Mesendoderm (in vitro differentiated cells): ENCODE results near the gene ATF7IP2.
"Not testable (repeated sequence)": the region's sequence is repeated elsewhere in the genome, so short reads cannot be mapped to it uniquely, and the experiment has no call there.

Experiments
- DNase-seq: peaks from one replicate; pipeline ENCODE4 v3.0.0; 2013
- H2AK5ac ChIP-seq: 2 replicates; pipeline ENCODE4 v1.6.1; 2013; ENCODE audit warnings: low read length, inconsistent platforms
- H2BK120ac ChIP-seq: 2 replicates; pipeline ENCODE4 v1.6.1; 2013; ENCODE audit warnings: low read depth, mild to moderate bottlenecking, low read length, moderate library complexity, mixed read lengths
- H2BK15ac ChIP-seq: replicated peaks from 2 replicates; pipeline ENCODE4 v1.6.1; 2013; ENCODE audit warnings: low read depth, mild to moderate bottlenecking, moderate library complexity
- H2BK5ac ChIP-seq: 2 replicates; pipeline ENCODE4 v1.6.1; 2013; ENCODE audit warnings: low read length, inconsistent platforms
- H3K18ac ChIP-seq: 2 replicates; pipeline ENCODE4 v1.6.1; 2013; ENCODE audit warnings: mild to moderate bottlenecking, low read length, mixed read lengths
- H3K23ac ChIP-seq: one replicate; pipeline ENCODE4 v1.6.1; 2013; ENCODE audit warnings: low read length
- H3K27ac ChIP-seq: 2 replicates; pipeline ENCODE4 v1.5.1; 2013; ENCODE audit warnings: low read depth, mild to moderate bottlenecking, inconsistent platforms, low read length, moderate library complexity
- H3K27me3 ChIP-seq: 2 replicates; pipeline ENCODE4 v1.6.1; 2013; ENCODE audit warnings: low read length, control low read depth, mild to moderate bottlenecking, inconsistent platforms; ENCODE audit not compliant: insufficient read depth, poor library complexity
- H3K36me3 ChIP-seq: 2 replicates; pipeline ENCODE4 v1.6.1; 2013; ENCODE audit warnings: low read length, inconsistent platforms; ENCODE audit not compliant: control insufficient read depth, insufficient read depth
- H3K4ac ChIP-seq: one replicate; pipeline ENCODE4 v1.6.1; 2013; ENCODE audit warnings: low read depth, mild to moderate bottlenecking, low read length, moderate library complexity
- H3K4me1 ChIP-seq: 2 replicates; pipeline ENCODE4 v1.6.1; 2013; ENCODE audit warnings: low read depth, low read length, inconsistent platforms; ENCODE audit not compliant: control insufficient read depth
- H3K4me2 ChIP-seq: 2 replicates; pipeline ENCODE4 v1.6.1; 2013; ENCODE audit warnings: low read length
- H3K4me3 ChIP-seq: 2 replicates; pipeline ENCODE4 v1.5.1; 2013; ENCODE audit warnings: mild to moderate bottlenecking, low read length
- H3K56ac ChIP-seq: one replicate; pipeline ENCODE4 v1.6.1; 2013; ENCODE audit warnings: low read length
- H3K79me1 ChIP-seq: 2 replicates; pipeline ENCODE4 v1.6.1; 2013; ENCODE audit warnings: low read length, inconsistent platforms
- H3K79me2 ChIP-seq: 2 replicates; pipeline ENCODE4 v1.6.1; 2013; ENCODE audit warnings: mild to moderate bottlenecking, low read length; ENCODE audit not compliant: control insufficient read depth, insufficient read depth
- H3K9ac ChIP-seq: 2 replicates; pipeline ENCODE4 v1.6.1; 2013; ENCODE audit warnings: low read length, inconsistent platforms
- H4K5ac ChIP-seq: one replicate; pipeline ENCODE4 v1.6.1; 2013; ENCODE audit warnings: low read length
- H4K8ac ChIP-seq: one replicate; pipeline ENCODE4 v1.6.1; 2013; ENCODE audit warnings: low read depth, mild to moderate bottlenecking, control low read depth, low read length, moderate library complexity
- WGBS: extraction: QIAGEN DNeasy Blood & Tissue Kit; methylation state at CpG from one replicate; pipeline ENCODE4 v1.1.7; 2013; ENCODE audit warnings: low lambda C conversion rate, missing lambda C conversion rate; ENCODE audit not compliant: insufficient coverage; ENCODE audit errors: extremely low coverage; 5-methylcytosine and 5-hydroxymethylcytosine counted together

The ATF7IP2 gene

DNA sequence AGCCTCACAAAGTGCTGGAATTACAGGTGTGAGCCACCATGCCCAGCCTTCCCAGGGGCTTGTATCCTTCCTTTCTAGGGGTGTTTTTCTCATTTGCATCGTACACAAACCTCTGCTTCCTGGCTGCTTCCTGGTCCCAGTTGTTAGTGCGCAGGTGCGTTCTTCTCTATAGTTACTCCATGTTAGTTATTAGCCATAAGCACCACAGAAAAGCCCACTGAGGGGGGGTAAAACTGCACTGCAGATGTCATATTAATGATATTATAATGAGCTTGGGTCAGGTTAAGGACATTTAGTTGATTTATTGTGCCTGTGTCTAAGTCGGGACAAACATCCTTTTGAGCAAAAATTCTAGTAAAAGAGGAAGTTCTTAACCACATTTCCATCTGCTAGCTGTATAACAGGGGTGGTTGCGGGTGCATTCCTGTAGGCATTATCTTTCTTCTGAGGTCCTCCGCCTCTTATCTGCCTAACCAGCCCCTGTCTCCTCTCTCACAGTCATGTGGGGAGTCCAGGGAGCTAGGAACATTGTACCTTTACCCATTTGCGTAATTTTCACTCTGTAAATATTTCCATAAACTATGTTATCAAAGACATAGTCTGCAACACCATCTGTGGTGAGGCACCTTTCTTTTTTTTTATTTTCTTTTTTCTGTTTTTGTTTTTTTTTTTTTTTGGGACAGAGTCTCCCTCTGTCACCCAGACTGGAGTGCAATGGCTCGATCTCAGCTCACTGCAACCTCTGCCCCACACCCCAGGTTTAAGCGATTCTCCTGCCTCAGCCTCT, 23.6 kb upstream of the ATF7IP2 start:
- H3K36me3 ChIP-seq = no peaks in the 10 kb centered on the region
- no peaks in the 10 kb centered on the region for H3K27me3 ChIP-seq
- no peak overlapping the region for H4K5ac ChIP-seq
- no peaks in the 10 kb centered on the region for H3K79me2 ChIP-seq
- no CpG with 5 or more reads among the region's 9 CpGs for WGBS
- no peak overlapping the region for H3K23ac ChIP-seq
- H3K56ac ChIP-seq = no peak overlapping the region
- no peak for DNase-seq
- H3K79me1 ChIP-seq = no peaks in the 10 kb centered on the region
- H2BK15ac ChIP-seq = no peak overlapping the region
- no peaks in the 10 kb centered on the region for H3K4me1 ChIP-seq
- no peak overlapping the region for H3K4me2 ChIP-seq
- H3K4ac ChIP-seq = no peak overlapping the region
- no peak overlapping the region for H3K9ac ChIP-seq
- H3K18ac ChIP-seq = no peak overlapping the region
- H4K8ac ChIP-seq = no peak overlapping the region
- no peak overlapping the region for H2BK5ac ChIP-seq
- no peak overlapping the region for H2BK120ac ChIP-seq
- no peak overlapping the region for H3K4me3 ChIP-seq
- H2AK5ac ChIP-seq = no peak overlapping the region
- H3K27ac ChIP-seq = no peak overlapping the region

DNA sequence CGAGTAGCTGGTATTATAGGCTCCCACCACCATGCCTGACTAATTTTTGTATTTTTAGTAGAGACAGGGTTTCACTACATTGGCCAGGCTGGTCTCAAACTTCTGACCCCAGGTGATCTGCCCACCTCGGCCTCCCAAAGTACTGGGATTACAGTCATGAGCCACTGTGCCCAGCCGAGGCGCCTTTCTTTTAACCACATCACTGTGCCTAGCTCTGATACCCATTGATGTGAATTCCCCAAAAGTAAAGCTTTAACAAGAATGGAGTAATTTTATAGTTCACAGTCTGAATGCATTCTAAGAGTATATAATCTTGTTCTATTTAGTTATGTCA, 23.0 kb upstream of the ATF7IP2 start:
- not testable (repeated sequence) for H2AK5ac ChIP-seq, H3K27ac ChIP-seq, H3K4me1 ChIP-seq, H3K18ac ChIP-seq, H3K79me2 ChIP-seq, H3K27me3 ChIP-seq, H3K4me2 ChIP-seq, H3K4me3 ChIP-seq, H3K23ac ChIP-seq, H4K5ac ChIP-seq, DNase-seq, H3K4ac ChIP-seq, H4K8ac ChIP-seq, H2BK15ac ChIP-seq, H3K79me1 ChIP-seq, H3K36me3 ChIP-seq, H2BK5ac ChIP-seq, H2BK120ac ChIP-seq, H3K56ac ChIP-seq, H3K9ac ChIP-seq
- no CpG with 5 or more reads among the region's 4 CpGs for WGBS

- not testable (repeated sequence) for H3K79me2 ChIP-seq, H3K27ac ChIP-seq, H2BK120ac ChIP-seq, H2AK5ac ChIP-seq, H2BK5ac ChIP-seq, H2BK15ac ChIP-seq, H3K9ac ChIP-seq, H4K8ac ChIP-seq, H3K4ac ChIP-seq, H3K4me3 ChIP-seq, H3K4me2 ChIP-seq, H3K56ac ChIP-seq, DNase-seq, H3K4me1 ChIP-seq, H3K79me1 ChIP-seq, H3K18ac ChIP-seq, H3K27me3 ChIP-seq, H3K23ac ChIP-seq, H4K5ac ChIP-seq, H3K36me3 ChIP-seq
- WGBS = no CpG with 5 or more reads among the region's 8 CpGs
Measured at GRCh38 chr16:10366619-10367018, 19.2 kb upstream of the ATF7IP2 start.

- Histone ChIP-seq H3K27ac (no peak overlapping the region), H3K9ac (no peak overlapping the region), H3K23ac (no peak overlapping the region), H4K8ac (no peak overlapping the region), H3K79me1 (no peaks in the 10 kb centered on the region), H3K4ac (no peak overlapping the region), H3K4me2 (no peak overlapping the region), H4K5ac (no peak overlapping the region), H3K56ac (no peak overlapping the region), H3K4me3 (no peak overlapping the region), H2BK5ac (no peak overlapping the region), H3K36me3 (no peaks in the 10 kb centered on the region), H3K27me3 (no peaks in the 10 kb centered on the region), H2AK5ac (no peak overlapping the region), H2BK120ac (peak overlapping the region; percentile 61), H3K79me2 (no peaks in the 10 kb centered on the region), H3K4me1 (peaks cover 2% of the 10 kb centered on the region), H2BK15ac (no peak overlapping the region), H3K18ac (no peak overlapping the region)
- no peak for DNase-seq
- no CpG with 5 or more reads among the region's 5 CpGs for WGBS
Measured at GRCh38 chr16:10367616-10368188, 18.2 kb upstream of the ATF7IP2 start.

DNA sequence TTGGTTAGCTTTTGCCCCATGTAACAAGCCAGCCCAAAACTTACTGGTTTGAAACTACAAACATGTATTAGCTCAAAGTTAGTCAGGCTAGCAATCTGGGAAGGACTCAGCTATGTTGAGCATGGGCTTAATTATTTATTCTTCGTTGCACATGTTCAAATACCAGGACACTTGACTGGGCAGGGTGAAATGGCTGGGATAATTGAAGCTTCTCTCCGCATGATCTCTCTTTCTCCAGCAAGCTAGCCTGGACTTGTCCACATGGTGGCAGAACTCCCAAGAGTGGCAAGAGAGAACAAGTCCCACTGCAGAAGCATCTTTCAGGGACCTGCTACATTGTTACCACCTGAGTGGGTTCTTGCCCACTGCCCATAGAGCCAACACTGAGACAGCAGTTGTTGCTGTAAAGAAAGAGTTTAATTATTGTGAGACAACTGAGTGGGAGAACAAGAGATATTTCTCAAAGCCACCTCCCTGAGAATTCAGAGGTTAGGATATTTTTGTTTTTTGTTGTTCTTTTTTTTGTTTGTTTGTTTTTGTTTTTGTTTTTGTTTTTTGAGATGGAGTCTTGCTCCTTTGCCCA, 16.8 kb upstream of the ATF7IP2 start:
- WGBS = no CpG with 5 or more reads among the region's 2 CpGs
- Histone ChIP-seq H2AK5ac (no peak overlapping the region), H2BK5ac (no peak overlapping the region), H3K4me1 (peaks cover 2% of the 10 kb centered on the region), H3K27me3 (no peaks in the 10 kb centered on the region), H2BK15ac (no peak overlapping the region), H3K18ac (no peak overlapping the region), H3K4ac (no peak overlapping the region), H4K5ac (no peak overlapping the region), H2BK120ac (no peak overlapping the region), H3K56ac (no peak overlapping the region), H3K27ac (peak overlapping the region; percentile 38), H3K4me2 (no peak overlapping the region), H3K79me1 (no peaks in the 10 kb centered on the region), H3K23ac (no peak overlapping the region), H3K4me3 (no peak overlapping the region), H3K9ac (no peak overlapping the region), H3K79me2 (no peaks in the 10 kb centered on the region), H4K8ac (no peak overlapping the region), H3K36me3 (no peaks in the 10 kb centered on the region)
- peak; percentile 52 for DNase-seq
